Measurements from ENCODE around the gene SLC39A6.
"Not testable (repeated sequence)": the region's sequence is repeated elsewhere in the genome, so short reads cannot be mapped to it uniquely, and the experiment has no call there.

The SLC39A6 gene

GRCh38 chr18:36139245-36139644 lies 10.1 kb upstream of the SLC39A6 start:
- in situ Hi-C loops (cut with MboI; ENCODE audit: low sequenced_read_pairs) = no loop called here

- in situ Hi-C loops (cut with MboI; ENCODE audit: low sequenced_read_pairs) = no loop called here
These were observed 6.1 kb upstream of the SLC39A6 start for GRCh38 chr18:36135264-36135663.

- in situ Hi-C loops (cut with MboI; ENCODE audit: low sequenced_read_pairs) = no loop called here
These were observed 3.6 kb upstream of the SLC39A6 start for GRCh38 chr18:36132756-36133155.

- in situ Hi-C loops (cut with MboI; ENCODE audit: low sequenced_read_pairs) = no loop called here
These were observed 2.7 kb upstream of the SLC39A6 start for GRCh38 chr18:36131692-36132483.

- in situ Hi-C loops (cut with MboI; ENCODE audit: low sequenced_read_pairs) = no loop called here
These were observed 1.9 kb upstream of the SLC39A6 start for GRCh38 chr18:36130883-36131653.

- in situ Hi-C loops (cut with MboI; ENCODE audit: low sequenced_read_pairs) = no loop called here
These were observed 1.1 kb upstream of the SLC39A6 start for GRCh38 chr18:36130039-36130831.

GRCh38 chr18:36128907-36129299 lies 237 bp downstream of the SLC39A6 start:
- in situ Hi-C loops (cut with MboI; ENCODE audit: low sequenced_read_pairs) = no loop called here

GRCh38 chr18:36128530-36128870 lies 640 bp downstream of the SLC39A6 start:
- in situ Hi-C loops (cut with MboI; ENCODE audit: low sequenced_read_pairs) = no loop called here

- in situ Hi-C loops (cut with MboI; ENCODE audit: low sequenced_read_pairs) = no loop called here
These were observed 1.2 kb downstream of the SLC39A6 start for GRCh38 chr18:36127836-36128529.

- in situ Hi-C loops (cut with MboI; ENCODE audit: low sequenced_read_pairs) = no loop called here
These were observed 2.5 kb downstream of the SLC39A6 start for GRCh38 chr18:36126668-36127067.

GRCh38 chr18:36124841-36125240 lies 4.3 kb downstream of the SLC39A6 start:
- in situ Hi-C loops (cut with MboI; ENCODE audit: low sequenced_read_pairs) = no loop called here

- in situ Hi-C loops (cut with MboI; ENCODE audit: low sequenced_read_pairs) = no loop called here
These were observed 8.8 kb downstream of the SLC39A6 start for GRCh38 chr18:36120297-36120696.

- in situ Hi-C loops (cut with MboI; ENCODE audit: low sequenced_read_pairs) = not testable (repeated sequence)
These were observed 12.4 kb downstream of the SLC39A6 start for GRCh38 chr18:36116771-36117170.

GRCh38 chr18:36114738-36115137 lies 14.4 kb downstream of the SLC39A6 start:
- in situ Hi-C loops (cut with MboI; ENCODE audit: low sequenced_read_pairs) = no loop called here

GRCh38 chr18:36114251-36114650 lies 14.9 kb downstream of the SLC39A6 start:
- in situ Hi-C loops (cut with MboI; ENCODE audit: low sequenced_read_pairs) = no loop called here

GRCh38 chr18:36112302-36112701 lies 16.8 kb downstream of the SLC39A6 start:
- in situ Hi-C loops (cut with MboI; ENCODE audit: low sequenced_read_pairs) = no loop called here

- in situ Hi-C loops (cut with MboI; ENCODE audit: low sequenced_read_pairs) = loop anchor here (10.0 kb wide), 1 partner anchor 55 kb away; no protein-coding TSS in a partner anchor
These were observed 19.4 kb downstream of the SLC39A6 start for GRCh38 chr18:36109737-36110136.

- in situ Hi-C loops (cut with MboI; ENCODE audit: low sequenced_read_pairs) = loop anchor here (10.0 kb wide), 1 partner anchor 56 kb away; no protein-coding TSS in a partner anchor
These were observed 20.5 kb downstream of the SLC39A6 start for GRCh38 chr18:36108601-36109000.

GRCh38 chr18:36108196-36108595 lies 20.9 kb downstream of the SLC39A6 start:
- in situ Hi-C loops (cut with MboI; ENCODE audit: low sequenced_read_pairs) = loop anchor here (10.0 kb wide), 1 partner anchor 57 kb away; no protein-coding TSS in a partner anchor

- in situ Hi-C loops (cut with MboI; ENCODE audit: low sequenced_read_pairs) = loop anchor here (10.0 kb wide), 1 partner anchor 57 kb away; no protein-coding TSS in a partner anchor
These were observed 21.7 kb downstream of the SLC39A6 start for GRCh38 chr18:36107477-36107876.

Data from HL-60/S4 (cell line).